ENCODE data around the gene CERS3.

- TF ChIP-seq CTCF (IDR thresholded peaks at IDR 0.05) (no peak), POLR2AphosphoS5 (IDR thresholded peaks at IDR 0.05; ENCODE audit: low read depth, low read length) (no peak), SIN3A (IDR thresholded peaks at IDR 0.05; ENCODE audit: borderline replicate concordance, insufficient read depth, low read depth, low read length) (no peak), REST (IDR thresholded peaks at IDR 0.05; ENCODE audit: insufficient read depth in 1 of 2, low read depth in 2 of 2, low read length in 1 of 2) (no peak), TCF7L2 (IDR thresholded peaks at IDR 0.05; ENCODE audit: low read depth, low read length) (no peak)
These were observed 44.3 kb downstream of the CERS3 start for GRCh38 chr15:100484443-100484842.

Measured in Panc1 (cell line).